ENCODE results near the gene ARAP1. TPM values are rescaled to one million over a fixed set of nuclear protein-coding genes. Genes with fewer than 3 reads are reported as not detected.

The ARAP1 gene
- total RNA-seq, 1 experiment from 2014 or later, result 151 TPM

- Histone ChIP-seq H3F3A (ENCODE audit: insufficient read depth, low read depth) (peaks cover 20% of the 10 kb centered on the region; the same call in 1 of the 2 replicates), H2AFZ (no peak overlapping the region), H3K36me3 (ENCODE audit: low read depth) (no peaks in the 10 kb centered on the region), H3K27ac (no peak overlapping the region), H3K27me3 (ENCODE audit: insufficient read depth, low read depth) (no peaks in the 10 kb centered on the region), H3K9me3 (ENCODE audit: insufficient read depth, low read depth) (no peaks in the 10 kb centered on the region), H4K20me1 (ENCODE audit: insufficient read depth) (peaks cover 21% of the 10 kb centered on the region), H3K79me2 (ENCODE audit: low read depth) (no peaks in the 10 kb centered on the region), H3K4me3 (no peak overlapping the region), H3K4me1 (replicated peaks; ENCODE audit: insufficient read depth) (0 out of 2 replicates have a peak, but pooled peaks cover 3% of the 10 kb centered on the region), H3K9me2 (ENCODE audit: insufficient read depth) (no peaks in the 10 kb centered on the region), H3K4me2 (no peak overlapping the region)
- TF ChIP-seq CTCF (conservative IDR thresholded peaks at IDR 0.05) (no peak), EZH2 (IDR thresholded peaks at IDR 0.05; ENCODE audit: low read depth) (no peak)
- no peak for DNase-seq
- intact Hi-C loops (cut with micrococcal nuclease; ENCODE audit: unreplicated experiment), result loop anchor here (10.0 kb wide), 1 partner anchor 699 kb away; no protein-coding TSS in a partner anchor
- no TSS peak for BruUV-seq (replicated peaks)
- ChIA-PET POLR2A (ENCODE audit: unreplicated experiment) (no interaction called here), CTCF (interaction anchor here (0.6 kb wide), 1 partner anchor 215 kb away, joined by 3 read pairs; no protein-coding TSS in a partner anchor)
These were observed 66.4 kb downstream of the ARAP1 start for GRCh38 chr11:72685560-72686480.

- Histone ChIP-seq H3K9me3 (ENCODE audit: insufficient read depth, low read depth) (no peaks in the 10 kb centered on the region), H3K9me2 (ENCODE audit: insufficient read depth) (no peaks in the 10 kb centered on the region), H3K27me3 (ENCODE audit: insufficient read depth, low read depth) (0 out of 2 replicates have a peak, but pooled peaks cover 5% of the 10 kb centered on the region), H3K4me3 (no peak overlapping the region), H3K27ac (no peak overlapping the region), H4K20me1 (ENCODE audit: insufficient read depth) (peaks cover 21% of the 10 kb centered on the region), H2AFZ (no peak overlapping the region), H3K4me1 (replicated peaks; ENCODE audit: insufficient read depth) (0 out of 2 replicates have a peak, but pooled peaks cover 3% of the 10 kb centered on the region), H3K36me3 (ENCODE audit: low read depth) (no peaks in the 10 kb centered on the region), H3F3A (ENCODE audit: insufficient read depth, low read depth) (peaks cover 20% of the 10 kb centered on the region; the same call in 1 of the 2 replicates), H3K4me2 (no peak overlapping the region), H3K79me2 (ENCODE audit: low read depth) (no peaks in the 10 kb centered on the region)
- DNase-seq, result peak; percentile 61 to 77
- BruUV-seq (replicated peaks), result no TSS peak
- intact Hi-C loops (cut with micrococcal nuclease; ENCODE audit: unreplicated experiment), result loop anchor here (1.0 to 10.0 kb wide), 2 partner anchors 494 to 700 kb away; no protein-coding TSS in a partner anchor
- TF ChIP-seq CTCF (conservative IDR thresholded peaks at IDR 0.05), result peak; percentile 83
- no peak for TF ChIP-seq EZH2 (IDR thresholded peaks at IDR 0.05; ENCODE audit: low read depth)
- ChIA-PET POLR2A (ENCODE audit: unreplicated experiment) (interaction anchor here (0.6 kb wide), 2 partner anchors 25 to 213 kb away, joined by 3 read pairs; no protein-coding TSS in a partner anchor), CTCF (interaction anchor here (0.5 to 1.6 kb wide), 15 partner anchors 38 to 745 kb away, joined by 3 to 19 read pairs (median 3); no protein-coding TSS in a partner anchor)
These were observed 67.8 kb downstream of the ARAP1 start for GRCh38 chr11:72684236-72684912.

GRCh38 chr11:72683782-72684200 is 68.4 kb downstream of the ARAP1 start:
- H3K27ac ChIP-seq, result no peak overlapping the region
- no peak overlapping the region for H2AFZ ChIP-seq
- ChIA-PET POLR2A (ENCODE audit: unreplicated experiment) (interaction anchor here (0.6 kb wide), 1 partner anchor 25 kb away, joined by 3 read pairs; no protein-coding TSS in a partner anchor), CTCF (interaction anchor here (0.5 to 1.6 kb wide), 11 partner anchors 40 to 746 kb away, joined by 3 to 19 read pairs (median 4); no protein-coding TSS in a partner anchor)
- H3K9me3 ChIP-seq (ENCODE audit: insufficient read depth, low read depth), result no peaks in the 10 kb centered on the region
- intact Hi-C loops (cut with micrococcal nuclease; ENCODE audit: unreplicated experiment), result loop anchor here (1.0 to 10.0 kb wide), 4 partner anchors 98 to 701 kb away; no protein-coding TSS in a partner anchor
- DNase-seq, result peak in 1 of 2 experiments; percentile 71
- H4K20me1 ChIP-seq (ENCODE audit: insufficient read depth), result peaks cover 21% of the 10 kb centered on the region
- no peak overlapping the region for H3K4me2 ChIP-seq
- no peaks in the 10 kb centered on the region for H3K79me2 ChIP-seq (ENCODE audit: low read depth)
- H3K9me2 ChIP-seq (ENCODE audit: insufficient read depth), result no peaks in the 10 kb centered on the region
- 0 out of 2 replicates have a peak, but pooled peaks cover 3% of the 10 kb centered on the region for H3K4me1 ChIP-seq (replicated peaks; ENCODE audit: insufficient read depth)
- no peaks in the 10 kb centered on the region for H3K36me3 ChIP-seq (ENCODE audit: low read depth)
- H3K4me3 ChIP-seq, result no peak overlapping the region
- 0 out of 2 replicates have a peak, but pooled peaks cover 5% of the 10 kb centered on the region for H3K27me3 ChIP-seq (ENCODE audit: insufficient read depth, low read depth)
- BruUV-seq (replicated peaks), result no TSS peak
- peaks cover 20% of the 10 kb centered on the region; the same call in 1 of the 2 replicates for H3F3A ChIP-seq (ENCODE audit: insufficient read depth, low read depth)
- TF ChIP-seq EZH2 (IDR thresholded peaks at IDR 0.05; ENCODE audit: low read depth) (no peak), CTCF (conservative IDR thresholded peaks at IDR 0.05) (peak; percentile 97)
